Measurements from ENCODE around the gene DYNLT2. TPM values are rescaled to one million over a fixed set of nuclear protein-coding genes. Genes with fewer than 3 reads are reported as not detected.

Gene DYNLT2
- total RNA-seq, 1 donor from 2014 or later = 1.1 TPM

- FAIRE-seq (no peak), DNase-seq (ENCODE audit: low read depth) (no peak)
- Histone ChIP-seq H3K36me3 (ENCODE audit: control insufficient read depth, insufficient read depth, low read length) (no peaks in the 10 kb centered on the region), H3K27me3 (ENCODE audit: control insufficient read depth, insufficient read depth, low read length) (no peaks in the 10 kb centered on the region), H3K4me3 (ENCODE audit: low read depth, low read length) (no peak overlapping the region)
- TF ChIP-seq, protein P1, sequence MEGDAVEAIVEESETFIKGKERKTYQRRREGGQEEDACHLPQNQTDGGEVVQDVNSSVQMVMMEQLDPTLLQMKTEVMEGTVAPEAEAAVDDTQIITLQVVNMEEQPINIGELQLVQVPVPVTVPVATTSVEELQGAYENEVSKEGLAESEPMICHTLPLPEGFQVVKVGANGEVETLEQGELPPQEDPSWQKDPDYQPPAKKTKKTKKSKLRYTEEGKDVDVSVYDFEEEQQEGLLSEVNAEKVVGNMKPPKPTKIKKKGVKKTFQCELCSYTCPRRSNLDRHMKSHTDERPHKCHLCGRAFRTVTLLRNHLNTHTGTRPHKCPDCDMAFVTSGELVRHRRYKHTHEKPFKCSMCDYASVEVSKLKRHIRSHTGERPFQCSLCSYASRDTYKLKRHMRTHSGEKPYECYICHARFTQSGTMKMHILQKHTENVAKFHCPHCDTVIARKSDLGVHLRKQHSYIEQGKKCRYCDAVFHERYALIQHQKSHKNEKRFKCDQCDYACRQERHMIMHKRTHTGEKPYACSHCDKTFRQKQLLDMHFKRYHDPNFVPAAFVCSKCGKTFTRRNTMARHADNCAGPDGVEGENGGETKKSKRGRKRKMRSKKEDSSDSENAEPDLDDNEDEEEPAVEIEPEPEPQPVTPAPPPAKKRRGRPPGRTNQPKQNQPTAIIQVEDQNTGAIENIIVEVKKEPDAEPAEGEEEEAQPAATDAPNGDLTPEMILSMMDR (IDR thresholded peaks at IDR 0.05; ENCODE audit: insufficient read depth, low read length, severe bottlenecking) = no peak
Measured at GRCh38 chr6:169785566-169785965, 34.2 kb upstream of the DYNLT2 start.

DNA sequence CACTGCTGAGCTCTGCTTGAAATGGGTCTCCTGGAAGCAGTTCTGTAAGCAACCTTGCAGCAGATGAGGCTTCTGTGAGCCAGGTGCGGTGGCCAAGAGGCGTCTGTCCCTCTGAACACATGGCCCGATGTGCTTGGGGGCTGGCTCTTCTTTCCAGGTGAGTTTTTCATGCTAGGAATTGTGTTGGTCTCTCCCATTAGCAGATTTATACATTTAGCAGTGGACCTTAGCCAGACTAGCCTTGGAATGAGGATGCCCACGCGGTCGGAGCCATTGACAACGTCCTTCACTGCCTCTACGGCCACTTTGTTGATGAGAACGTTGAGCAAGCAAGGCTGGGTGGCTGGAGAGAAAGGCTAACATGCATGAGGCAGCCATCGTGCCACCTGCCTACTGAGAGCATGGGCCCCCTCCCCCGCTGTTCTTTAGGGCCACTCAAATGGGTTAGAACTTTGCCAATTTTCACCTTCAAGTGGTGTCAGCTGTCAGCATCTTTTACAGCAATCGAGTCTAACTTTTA lies 33.5 kb upstream of the DYNLT2 start:
- DNase-seq (ENCODE audit: low read depth) = no peak
- FAIRE-seq = no peak

GRCh38 chr6:169783971-169784820 lies 32.8 kb upstream of the DYNLT2 start:
- FAIRE-seq = no peak
- Histone ChIP-seq H3K4me3 (ENCODE audit: low read depth, low read length) (no peak overlapping the region), H3K27me3 (ENCODE audit: control insufficient read depth, insufficient read depth, low read length) (no peaks in the 10 kb centered on the region), H3K36me3 (ENCODE audit: control insufficient read depth, insufficient read depth, low read length) (no peaks in the 10 kb centered on the region)
- TF ChIP-seq, protein P1 (IDR thresholded peaks at IDR 0.05; ENCODE audit: insufficient read depth, low read length, severe bottlenecking) = no peak
- DNase-seq (ENCODE audit: low read depth) = no peak

More for the DNA sequence above, 33.5 kb upstream of the DYNLT2 start:
- no peaks in the 10 kb centered on the region for H3K36me3 ChIP-seq (ENCODE audit: control insufficient read depth, insufficient read depth, low read length)
- no peaks in the 10 kb centered on the region for H3K27me3 ChIP-seq (ENCODE audit: control insufficient read depth, insufficient read depth, low read length)
- no peak overlapping the region for H3K4me3 ChIP-seq (ENCODE audit: low read depth, low read length)
- TF ChIP-seq, protein P1 (IDR thresholded peaks at IDR 0.05; ENCODE audit: insufficient read depth, low read length, severe bottlenecking) = no peak

GRCh38 chr6:169783401-169783800 lies 32.0 kb upstream of the DYNLT2 start:
- Histone ChIP-seq H3K36me3 (ENCODE audit: control insufficient read depth, insufficient read depth, low read length) (no peaks in the 10 kb centered on the region), H3K4me3 (ENCODE audit: low read depth, low read length) (no peak overlapping the region), H3K27me3 (ENCODE audit: control insufficient read depth, insufficient read depth, low read length) (no peaks in the 10 kb centered on the region)
- TF ChIP-seq, protein P1 (IDR thresholded peaks at IDR 0.05; ENCODE audit: insufficient read depth, low read length, severe bottlenecking) = no peak
- no peak for FAIRE-seq
- DNase-seq (ENCODE audit: low read depth) = peak; percentile 34

DNA sequence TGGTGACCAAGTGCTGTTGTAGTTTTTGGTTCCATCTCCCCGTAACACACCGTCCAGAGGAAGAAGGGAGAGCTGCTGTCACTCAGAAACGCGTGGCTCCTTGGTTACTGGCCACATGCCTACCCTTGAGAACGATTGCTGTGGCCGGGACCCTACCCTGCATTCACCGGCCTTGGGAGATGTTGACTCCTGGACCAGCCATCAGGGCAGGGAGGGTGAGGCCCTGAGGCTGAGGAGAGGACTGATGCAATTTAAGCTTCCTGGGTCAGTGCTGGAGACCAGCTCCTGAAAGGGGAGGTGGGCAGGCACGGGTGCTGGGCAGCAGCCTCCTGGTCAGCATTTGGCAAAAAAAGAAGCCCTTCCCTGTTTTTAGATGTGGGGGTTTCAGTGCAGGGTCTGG lies 31.6 kb upstream of the DYNLT2 start:
- peak; percentile 81 for FAIRE-seq
- TF ChIP-seq, protein P1 (IDR thresholded peaks at IDR 0.05; ENCODE audit: insufficient read depth, low read length, severe bottlenecking) = no peak
- no peaks in the 10 kb centered on the region for H3K27me3 ChIP-seq (ENCODE audit: control insufficient read depth, insufficient read depth, low read length)
- H3K4me3 ChIP-seq (ENCODE audit: low read depth, low read length) = no peak overlapping the region
- DNase-seq (ENCODE audit: low read depth) = no peak
- H3K36me3 ChIP-seq (ENCODE audit: control insufficient read depth, insufficient read depth, low read length) = no peaks in the 10 kb centered on the region
